ENCODE data around the gene S100A4. TPM values are rescaled to one million over a fixed set of nuclear protein-coding genes. Genes with fewer than 3 reads are reported as not detected.
"Not testable (repeated sequence)": the region's sequence is repeated elsewhere in the genome, so short reads cannot be mapped to it uniquely, and the experiment has no call there.

Gene S100A4
- total RNA-seq, 2 donors from 2014 or later, result 96.1 to 198 TPM

GRCh38 chr1:153533689-153534201 is 11.9 kb downstream of the S100A4 start:
- no peaks in the 10 kb centered on the region for H3K27me3 Mint-ChIP-seq (ENCODE audit: low read depth)
- DNase-seq (no peak), ATAC-seq (replicated peaks in 1 of 2) (no peak)
- H3K4me1 Mint-ChIP-seq (ENCODE audit: low read depth), result peaks cover 67% of the 10 kb centered on the region
- H3K4me3 Mint-ChIP-seq, result peak overlapping the region; percentile 86 to 95
- peak overlapping the region; percentile 94 for H3K27ac Mint-ChIP-seq
- H3K36me3 Mint-ChIP-seq (ENCODE audit: insufficient read depth in 2 of 2), result peaks cover 4 to 5% of the 10 kb centered on the region in 2 donors
- no peaks in the 10 kb centered on the region for H3K9me3 Mint-ChIP-seq

GRCh38 chr1:153532769-153533599 is 12.6 kb downstream of the S100A4 start:
- Mint-ChIP-seq H3K4me3 (peak overlapping the region; percentile 86 to 95), H3K27ac (peak overlapping the region; percentile 94), H3K9me3 (no peaks in the 10 kb centered on the region), H3K4me1 (ENCODE audit: low read depth) (peaks cover 67% of the 10 kb centered on the region), H3K27me3 (ENCODE audit: low read depth) (no peaks in the 10 kb centered on the region), H3K36me3 (ENCODE audit: insufficient read depth in 2 of 2) (peaks cover 4 to 5% of the 10 kb centered on the region in 2 donors)
- ATAC-seq (replicated peaks in 1 of 2) (peak; percentile 38 to 42), DNase-seq (peak; percentile 81 to 87)

- H3K4me1 Mint-ChIP-seq (ENCODE audit: low read depth), result peaks cover 66% of the 10 kb centered on the region
- H3K9me3 Mint-ChIP-seq, result no peaks in the 10 kb centered on the region
- H3K27ac Mint-ChIP-seq, result peak overlapping the region; percentile 88
- no peaks in the 10 kb centered on the region for H3K27me3 Mint-ChIP-seq (ENCODE audit: low read depth)
- peak; percentile 56 for ATAC-seq (replicated peaks in 1 of 2)
- DNase-seq, result peak; percentile 61 to 69
- peaks cover 4 to 5% of the 10 kb centered on the region in 2 donors for H3K36me3 Mint-ChIP-seq (ENCODE audit: insufficient read depth in 2 of 2)
- H3K4me3 Mint-ChIP-seq, result peak overlapping the region; percentile 86 to 95
These were observed 13.4 kb downstream of the S100A4 start for GRCh38 chr1:153532181-153532580.

GRCh38 chr1:153531638-153532037 is 14.0 kb downstream of the S100A4 start:
- Mint-ChIP-seq H3K27me3 (ENCODE audit: low read depth) (no peaks in the 10 kb centered on the region), H3K4me3 (peak overlapping the region; percentile 86 to 95), H3K27ac (peak overlapping the region; percentile 88), H3K4me1 (ENCODE audit: low read depth) (peaks cover 63% of the 10 kb centered on the region), H3K36me3 (ENCODE audit: insufficient read depth in 2 of 2) (peaks cover 4 to 5% of the 10 kb centered on the region in 2 donors), H3K9me3 (no peaks in the 10 kb centered on the region)
- no peak for DNase-seq
- no peak for ATAC-seq (replicated peaks in 1 of 2)

- Mint-ChIP-seq H3K4me3 (no peak overlapping the region), H3K27ac (no peak overlapping the region), H3K4me1 (ENCODE audit: low read depth) (peaks cover 35% of the 10 kb centered on the region), H3K27me3 (ENCODE audit: low read depth) (no peaks in the 10 kb centered on the region), H3K9me3 (no peaks in the 10 kb centered on the region), H3K36me3 (ENCODE audit: insufficient read depth in 2 of 2) (no peaks in the 10 kb centered on the region)
- ATAC-seq (replicated peaks in 1 of 2) (no peak), DNase-seq (no peak)
These were observed 17.9 kb downstream of the S100A4 start for GRCh38 chr1:153527683-153528040.

GRCh38 chr1:153527023-153527682 is 18.5 kb downstream of the S100A4 start:
- no peak for DNase-seq
- peak in 1 of 2 donors; percentile 27 for ATAC-seq (replicated peaks in 1 of 2)
- H3K27me3 Mint-ChIP-seq (ENCODE audit: low read depth), result no peaks in the 10 kb centered on the region
- H3K9me3 Mint-ChIP-seq, result no peaks in the 10 kb centered on the region
- no peaks in the 10 kb centered on the region for H3K36me3 Mint-ChIP-seq (ENCODE audit: insufficient read depth in 2 of 2)
- H3K4me1 Mint-ChIP-seq (ENCODE audit: low read depth), result peaks cover 30% of the 10 kb centered on the region
- no peak overlapping the region for H3K27ac Mint-ChIP-seq
- no peak overlapping the region for H3K4me3 Mint-ChIP-seq

GRCh38 chr1:153526132-153526543 is 19.5 kb downstream of the S100A4 start:
- H3K27ac Mint-ChIP-seq, result no peak overlapping the region
- H3K27me3 Mint-ChIP-seq (ENCODE audit: low read depth), result no peaks in the 10 kb centered on the region
- no peak for ATAC-seq (replicated peaks in 1 of 2)
- H3K36me3 Mint-ChIP-seq (ENCODE audit: insufficient read depth in 2 of 2), result no peaks in the 10 kb centered on the region
- H3K9me3 Mint-ChIP-seq, result no peaks in the 10 kb centered on the region
- DNase-seq, result no peak
- H3K4me3 Mint-ChIP-seq, result no peak overlapping the region
- peaks cover 19% of the 10 kb centered on the region for H3K4me1 Mint-ChIP-seq (ENCODE audit: low read depth)

- Mint-ChIP-seq H3K36me3 (ENCODE audit: insufficient read depth in 2 of 2) (no peaks in the 10 kb centered on the region), H3K4me1 (ENCODE audit: low read depth) (peaks cover 10% of the 10 kb centered on the region), H3K9me3 (no peaks in the 10 kb centered on the region), H3K27me3 (ENCODE audit: low read depth) (no peaks in the 10 kb centered on the region), H3K27ac (peak overlapping the region; percentile 68), H3K4me3 (no peak overlapping the region)
- DNase-seq (no peak), ATAC-seq (replicated peaks in 1 of 2) (no peak)
These were observed 20.4 kb downstream of the S100A4 start for GRCh38 chr1:153525088-153525728.

- H3K9me3 Mint-ChIP-seq; H3K27ac Mint-ChIP-seq; H3K36me3 Mint-ChIP-seq (ENCODE audit: insufficient read depth in 2 of 2); DNase-seq; ATAC-seq (replicated peaks in 1 of 2); H3K27me3 Mint-ChIP-seq (ENCODE audit: low read depth): not testable (repeated sequence)
- peak overlapping the region; percentile 6 to 51 for H3K4me3 Mint-ChIP-seq
- H3K4me1 Mint-ChIP-seq (ENCODE audit: low read depth), result peaks cover 15% of the 10 kb centered on the region
These were observed 23.1 kb downstream of the S100A4 start for GRCh38 chr1:153522353-153523048.

GRCh38 chr1:153521808-153522207 is 23.8 kb downstream of the S100A4 start:
- not testable (repeated sequence) for ATAC-seq (replicated peaks in 1 of 2); H3K9me3 Mint-ChIP-seq; H3K27ac Mint-ChIP-seq; DNase-seq; H3K27me3 Mint-ChIP-seq (ENCODE audit: low read depth); H3K36me3 Mint-ChIP-seq (ENCODE audit: insufficient read depth in 2 of 2); H3K4me3 Mint-ChIP-seq
- H3K4me1 Mint-ChIP-seq (ENCODE audit: low read depth), result peaks cover 11% of the 10 kb centered on the region

- Mint-ChIP-seq H3K27ac (no peak overlapping the region), H3K4me3 (no peak overlapping the region), H3K4me1 (ENCODE audit: low read depth) (peaks cover 16% of the 10 kb centered on the region), H3K27me3 (ENCODE audit: low read depth) (no peaks in the 10 kb centered on the region), H3K36me3 (ENCODE audit: insufficient read depth in 2 of 2) (no peaks in the 10 kb centered on the region), H3K9me3 (no peaks in the 10 kb centered on the region)
- ATAC-seq (replicated peaks in 1 of 2), result no peak
- DNase-seq, result no peak
These were observed 24.7 kb downstream of the S100A4 start for GRCh38 chr1:153520818-153521476.

GRCh38 chr1:153520137-153520691 is 25.4 kb downstream of the S100A4 start:
- H3K9me3 Mint-ChIP-seq; H3K4me3 Mint-ChIP-seq; H3K27me3 Mint-ChIP-seq (ENCODE audit: low read depth); H3K36me3 Mint-ChIP-seq (ENCODE audit: insufficient read depth in 2 of 2); DNase-seq; ATAC-seq (replicated peaks in 1 of 2): not testable (repeated sequence)
- H3K4me1 Mint-ChIP-seq (ENCODE audit: low read depth), result peaks cover 17% of the 10 kb centered on the region
- peak overlapping the region; percentile 60 for H3K27ac Mint-ChIP-seq

Data from activated T-cell treated with anti-CD3 and anti-CD28 coated beads, Interleukin-2, amount 50 U/mL, for 72 hours (primary cell).